GM12864 (cell line): ENCODE data around the gene TTYH3.

ENCODE experiments used
- DNase-seq: peaks from one replicate; pipeline ENCODE4 v3.0.0-alpha.2; 2011; ENCODE audit warnings: low read depth
- H3K4me3 ChIP-seq: 2 replicates; pipeline ENCODE4 v1.5.1; 2011; ENCODE audit warnings: mild to moderate bottlenecking, low read depth, low read length, control low read depth
- CTCF ChIP-seq: IDR thresholded peaks from 2 replicates; pipeline ENCODE4 v1.5.1; 2011; ENCODE audit warnings: low read depth, mild to moderate bottlenecking, moderate library complexity, low read length, control low read depth, inconsistent platforms; ENCODE audit errors: missing control alignments

Gene TTYH3

GRCh38 chr7:2651847-2652735 is 20.3 kb downstream of the TTYH3 start:
- no peak overlapping the region for H3K4me3 ChIP-seq
- TF ChIP-seq CTCF = no peak
- DNase-seq = no peak

- DNase-seq = no peak
- no peak for TF ChIP-seq CTCF
Measured at GRCh38 chr7:2652736-2653060, 20.9 kb downstream of the TTYH3 start.

GRCh38 chr7:2654059-2654458 is 22.3 kb downstream of the TTYH3 start:
- H3K4me3 ChIP-seq = no peak overlapping the region
- no peak for DNase-seq
- TF ChIP-seq CTCF = no peak

More at GRCh38 chr7:2652736-2653060, 20.9 kb downstream of the TTYH3 start:
- no peak overlapping the region for H3K4me3 ChIP-seq

GRCh38 chr7:2655870-2656614 is 24.3 kb downstream of the TTYH3 start:
- TF ChIP-seq CTCF = no peak
- DNase-seq = no peak
- no peak overlapping the region for H3K4me3 ChIP-seq

GRCh38 chr7:2657208-2657607 is 25.4 kb downstream of the TTYH3 start:
- H3K4me3 ChIP-seq = no peak overlapping the region
- no peak for TF ChIP-seq CTCF
- DNase-seq = no peak

- TF ChIP-seq CTCF = no peak
- no peak overlapping the region for H3K4me3 ChIP-seq
- no peak for DNase-seq
Measured at GRCh38 chr7:2657920-2658671, 26.3 kb downstream of the TTYH3 start.
